Measurements from ENCODE around the gene POU2F2. TPM values are rescaled to one million over a fixed set of nuclear protein-coding genes. Genes with fewer than 3 reads are reported as not detected.

POU2F2 gene
- total and polyA plus RNA-seq, 3 donors from 2014 or later = 9.4 to 20.6 (median 13.2) TPM

GRCh38 chr19:42067315-42067888 lies 64.8 kb downstream of the POU2F2 start:
- WGBS, 2 donors = 84 to 88% methylated on average over 6 of the region's 6 CpGs
- DNase-seq = no peak
- no peak for TF ChIP-seq POLR2A (IDR thresholded peaks at IDR 0.05)
- TF ChIP-seq, protein P1, sequence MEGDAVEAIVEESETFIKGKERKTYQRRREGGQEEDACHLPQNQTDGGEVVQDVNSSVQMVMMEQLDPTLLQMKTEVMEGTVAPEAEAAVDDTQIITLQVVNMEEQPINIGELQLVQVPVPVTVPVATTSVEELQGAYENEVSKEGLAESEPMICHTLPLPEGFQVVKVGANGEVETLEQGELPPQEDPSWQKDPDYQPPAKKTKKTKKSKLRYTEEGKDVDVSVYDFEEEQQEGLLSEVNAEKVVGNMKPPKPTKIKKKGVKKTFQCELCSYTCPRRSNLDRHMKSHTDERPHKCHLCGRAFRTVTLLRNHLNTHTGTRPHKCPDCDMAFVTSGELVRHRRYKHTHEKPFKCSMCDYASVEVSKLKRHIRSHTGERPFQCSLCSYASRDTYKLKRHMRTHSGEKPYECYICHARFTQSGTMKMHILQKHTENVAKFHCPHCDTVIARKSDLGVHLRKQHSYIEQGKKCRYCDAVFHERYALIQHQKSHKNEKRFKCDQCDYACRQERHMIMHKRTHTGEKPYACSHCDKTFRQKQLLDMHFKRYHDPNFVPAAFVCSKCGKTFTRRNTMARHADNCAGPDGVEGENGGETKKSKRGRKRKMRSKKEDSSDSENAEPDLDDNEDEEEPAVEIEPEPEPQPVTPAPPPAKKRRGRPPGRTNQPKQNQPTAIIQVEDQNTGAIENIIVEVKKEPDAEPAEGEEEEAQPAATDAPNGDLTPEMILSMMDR (IDR thresholded peaks at IDR 0.05) = no peak
- Histone ChIP-seq H3K27ac (no peak overlapping the region), H3K4me1 (no peaks in the 10 kb centered on the region), H3K9me3 (no peaks in the 10 kb centered on the region), H3K36me3 (ENCODE audit: low read depth, missing control alignments) (no peaks in the 10 kb centered on the region), H3K4me3 (no peak overlapping the region), H3K27me3 (no peaks in the 10 kb centered on the region)
- intact Hi-C loops (cut with DNase I; ENCODE audit: low total_unique reads) = no loop called here

GRCh38 chr19:42066075-42066754 lies 66.0 kb downstream of the POU2F2 start:
- TF ChIP-seq, protein P1 (IDR thresholded peaks at IDR 0.05) = no peak
- TF ChIP-seq POLR2A (IDR thresholded peaks at IDR 0.05) = no peak
- intact Hi-C loops (cut with DNase I; ENCODE audit: low total_unique reads) = no loop called here
- WGBS, 2 donors = 62 to 67% methylated on average over 7 to 9 of the region's 9 CpGs
- Histone ChIP-seq H3K9me3 (no peaks in the 10 kb centered on the region), H3K4me1 (no peaks in the 10 kb centered on the region), H3K27me3 (no peaks in the 10 kb centered on the region), H3K36me3 (ENCODE audit: low read depth, missing control alignments) (no peaks in the 10 kb centered on the region), H3K27ac (no peak overlapping the region), H3K4me3 (no peak overlapping the region)
- peak; percentile 37 for DNase-seq

- Histone ChIP-seq H3K27ac (no peak overlapping the region), H3K4me3 (no peak overlapping the region), H3K27me3 (no peaks in the 10 kb centered on the region), H3K9me3 (no peaks in the 10 kb centered on the region), H3K4me1 (no peaks in the 10 kb centered on the region), H3K36me3 (ENCODE audit: low read depth, missing control alignments) (no peaks in the 10 kb centered on the region)
- DNase-seq = no peak
- no peak for TF ChIP-seq POLR2A (IDR thresholded peaks at IDR 0.05)
- TF ChIP-seq, protein P1 (IDR thresholded peaks at IDR 0.05) = no peak
- 95 to 100% methylated on average over 2 to 9 of the region's 9 CpGs for WGBS, 2 donors
- intact Hi-C loops (cut with DNase I; ENCODE audit: low total_unique reads) = no loop called here
These were observed 66.7 kb downstream of the POU2F2 start for GRCh38 chr19:42065511-42065910.

GRCh38 chr19:42065051-42065450 lies 67.2 kb downstream of the POU2F2 start:
- H3K27ac ChIP-seq = no peak overlapping the region
- TF ChIP-seq, protein P1 (IDR thresholded peaks at IDR 0.05) = no peak
- TF ChIP-seq POLR2A (IDR thresholded peaks at IDR 0.05) = no peak
- no peaks in the 10 kb centered on the region for H3K27me3 ChIP-seq
- H3K4me1 ChIP-seq = no peaks in the 10 kb centered on the region
- intact Hi-C loops (cut with DNase I; ENCODE audit: low total_unique reads) = no loop called here
- DNase-seq = no peak
- no peaks in the 10 kb centered on the region for H3K36me3 ChIP-seq (ENCODE audit: low read depth, missing control alignments)
- 81 to 89% methylated on average over 6 to 13 of the region's 13 CpGs for WGBS, 2 donors
- H3K4me3 ChIP-seq = no peak overlapping the region
- H3K9me3 ChIP-seq = no peaks in the 10 kb centered on the region

DNA sequence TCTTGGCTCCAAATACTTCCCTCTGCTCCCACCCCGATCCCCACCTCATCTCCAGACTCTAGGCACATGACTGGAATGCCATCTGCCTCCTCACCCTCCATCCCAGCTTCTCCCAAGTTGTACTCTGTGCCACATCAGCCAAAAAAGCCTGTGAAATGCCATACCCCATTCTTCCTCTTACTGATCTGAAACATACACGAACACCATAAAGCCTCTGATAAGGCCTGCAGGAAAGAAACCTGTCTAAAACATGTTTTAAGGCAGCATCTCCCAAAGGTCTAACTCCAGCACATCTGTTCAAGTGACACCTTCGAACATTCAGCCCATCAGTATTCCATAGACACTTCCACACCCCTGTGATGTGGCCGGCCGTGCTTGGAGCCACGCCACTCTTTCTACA lies 67.8 kb downstream of the POU2F2 start:
- Histone ChIP-seq H3K4me3 (no peak overlapping the region), H3K27ac (no peak overlapping the region), H3K36me3 (ENCODE audit: low read depth, missing control alignments) (no peaks in the 10 kb centered on the region), H3K27me3 (no peaks in the 10 kb centered on the region), H3K4me1 (no peaks in the 10 kb centered on the region), H3K9me3 (no peaks in the 10 kb centered on the region)
- WGBS, 2 donors = 87 to 93% methylated on average over 6 of the region's 6 CpGs
- no peak for DNase-seq
- intact Hi-C loops (cut with DNase I; ENCODE audit: low total_unique reads) = no loop called here
- no peak for TF ChIP-seq POLR2A (IDR thresholded peaks at IDR 0.05)
- TF ChIP-seq, protein P1 (IDR thresholded peaks at IDR 0.05) = no peak
